ENCODE data around the gene ADCY4.
A peak's percentile ranks its signal among the peaks of the same experiment; 100 is the strongest.
"Not testable (repeated sequence)": the region's sequence is repeated elsewhere in the genome, so short reads cannot be mapped to it uniquely, and the experiment has no call there.

ADCY4 gene

GRCh38 chr14:24329736-24330135, 5.1 kb downstream of the ADCY4 start:
- Histone ChIP-seq H2AFZ (ENCODE audit: low read depth, low read length, severe bottlenecking) (no peak overlapping the region), H4K20me1 (ENCODE audit: low read depth, low read length) (no peaks in the 10 kb centered on the region), H3K9me3 (ENCODE audit: insufficient read depth, low read length) (no peaks in the 10 kb centered on the region), H3K27me3 (ENCODE audit: low read length) (no peaks in the 10 kb centered on the region), H3K4me3 (ENCODE audit: insufficient read depth, low read length, poor library complexity, severe bottlenecking) (no peak overlapping the region), H3K27ac (ENCODE audit: low read depth, low read length) (no peak overlapping the region), H3K9ac (ENCODE audit: low read length) (no peak overlapping the region), H3K9me2 (replicated peaks; ENCODE audit: insufficient read depth, low read length) (no peaks in the 10 kb centered on the region), H3K36me3 (ENCODE audit: low read length) (no peaks in the 10 kb centered on the region), H3K79me2 (ENCODE audit: insufficient read depth, low read length) (no peaks in the 10 kb centered on the region), H3K4me2 (ENCODE audit: low read depth, low read length, poor library complexity, severe bottlenecking) (no peak overlapping the region), H3F3A (ENCODE audit: insufficient read depth) (no peaks in the 10 kb centered on the region)
- TF ChIP-seq CTCF (IDR thresholded peaks at IDR 0.05; ENCODE audit: insufficient read depth, low read length, poor library complexity, severe bottlenecking) (no peak), EZH2phosphoT487 (conservative IDR thresholded peaks at IDR 0.05; ENCODE audit: low read length) (no peak)

DNA sequence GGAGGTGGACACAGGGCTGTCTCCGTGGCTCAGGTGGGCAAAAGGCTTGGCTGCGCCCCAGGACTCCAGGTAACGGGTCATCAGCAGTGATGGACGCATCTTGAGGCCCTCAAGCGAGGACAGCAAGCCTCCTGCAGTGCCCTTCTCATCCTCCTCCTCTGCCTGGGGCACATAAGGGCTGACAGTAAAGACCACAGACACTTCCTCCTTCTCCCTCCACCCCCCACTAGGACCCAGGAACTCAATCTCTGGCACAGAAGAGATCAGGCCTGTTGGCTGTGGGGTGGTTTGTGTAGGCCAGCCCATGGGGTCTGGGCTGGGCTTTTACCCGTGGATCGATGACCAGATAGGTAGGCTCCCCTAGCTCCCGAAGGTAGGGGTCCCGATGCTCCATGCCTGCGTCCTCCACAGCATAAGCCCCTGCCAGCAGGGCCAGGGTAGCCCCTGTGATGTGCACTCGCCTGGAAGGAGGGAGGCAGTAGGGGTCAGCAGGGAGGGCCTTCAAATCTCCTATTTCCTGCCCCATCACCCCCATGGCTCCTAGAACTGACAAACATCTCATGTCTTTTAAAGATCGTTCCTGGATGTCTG, 5.7 kb downstream of the ADCY4 start:
- Histone ChIP-seq H2AFZ (ENCODE audit: low read depth, low read length, severe bottlenecking) (no peak overlapping the region), H3K27me3 (ENCODE audit: low read length) (no peaks in the 10 kb centered on the region), H3K9me2 (replicated peaks; ENCODE audit: insufficient read depth, low read length) (no peaks in the 10 kb centered on the region), H3K36me3 (ENCODE audit: low read length) (no peaks in the 10 kb centered on the region), H4K20me1 (ENCODE audit: low read depth, low read length) (no peaks in the 10 kb centered on the region), H3K9me3 (ENCODE audit: insufficient read depth, low read length) (no peaks in the 10 kb centered on the region), H3K4me2 (ENCODE audit: low read depth, low read length, poor library complexity, severe bottlenecking) (no peak overlapping the region), H3K4me3 (ENCODE audit: insufficient read depth, low read length, poor library complexity, severe bottlenecking) (no peak overlapping the region), H3K79me2 (ENCODE audit: insufficient read depth, low read length) (no peaks in the 10 kb centered on the region), H3F3A (ENCODE audit: insufficient read depth) (no peaks in the 10 kb centered on the region), H3K9ac (ENCODE audit: low read length) (no peak overlapping the region), H3K27ac (ENCODE audit: low read depth, low read length) (no peak overlapping the region)
- TF ChIP-seq EZH2phosphoT487 (conservative IDR thresholded peaks at IDR 0.05; ENCODE audit: low read length) (no peak), CTCF (IDR thresholded peaks at IDR 0.05; ENCODE audit: insufficient read depth, low read length, poor library complexity, severe bottlenecking) (no peak)

DNA sequence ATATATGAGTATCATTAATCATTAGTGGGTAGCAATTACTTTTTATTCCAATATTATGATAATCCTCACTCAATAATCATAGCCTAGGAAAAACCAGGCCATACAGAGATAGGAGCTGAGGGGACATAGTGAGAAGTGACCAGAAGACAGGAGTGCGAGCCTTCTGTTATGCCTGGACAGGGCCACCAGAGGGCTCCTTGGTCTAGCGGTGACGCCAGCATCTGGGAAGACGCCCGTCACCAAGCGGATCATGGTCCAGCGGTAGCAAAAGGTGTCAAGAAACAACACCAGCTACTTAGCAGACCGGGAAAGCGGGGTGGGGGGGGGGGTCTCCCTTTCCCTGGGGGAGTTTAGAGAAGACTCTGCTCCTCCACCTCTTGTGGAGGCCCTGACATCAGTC, 7.0 kb downstream of the ADCY4 start:
- not testable (repeated sequence) for H4K20me1 ChIP-seq (ENCODE audit: low read depth, low read length); H3K4me2 ChIP-seq (ENCODE audit: low read depth, low read length, poor library complexity, severe bottlenecking); H3K4me3 ChIP-seq (ENCODE audit: insufficient read depth, low read length, poor library complexity, severe bottlenecking); H3K79me2 ChIP-seq (ENCODE audit: insufficient read depth, low read length); H3K27ac ChIP-seq (ENCODE audit: low read depth, low read length); H3K27me3 ChIP-seq (ENCODE audit: low read length); H3K36me3 ChIP-seq (ENCODE audit: low read length); H2AFZ ChIP-seq (ENCODE audit: low read depth, low read length, severe bottlenecking); H3K9ac ChIP-seq (ENCODE audit: low read length); H3K9me2 ChIP-seq (replicated peaks; ENCODE audit: insufficient read depth, low read length); H3F3A ChIP-seq (ENCODE audit: insufficient read depth); H3K9me3 ChIP-seq (ENCODE audit: insufficient read depth, low read length)
- peak; percentile 19 for TF ChIP-seq CTCF (IDR thresholded peaks at IDR 0.05; ENCODE audit: insufficient read depth, low read length, poor library complexity, severe bottlenecking)
